ENCODE results near the gene HOXA9. TPM values are rescaled to one million over a fixed set of nuclear protein-coding genes. Genes with fewer than 3 reads are reported as not detected.

HOXA9 gene
- total RNA-seq, 1 donor from 2014 or later = not detected

GRCh38 chr7:27145914-27146412, 19.4 kb downstream of the HOXA9 start:
- Mint-ChIP-seq H3K36me3 (ENCODE audit: low read depth) (no peaks in the 10 kb centered on the region), H3K4me1 (ENCODE audit: low read depth) (peaks cover 3% of the 10 kb centered on the region), H3K27ac (no peak overlapping the region), H3K27me3 (ENCODE audit: low read depth) (peaks cover 45% of the 10 kb centered on the region), H3K9me3 (no peaks in the 10 kb centered on the region), H3K4me3 (ENCODE audit: low read depth) (no peak overlapping the region)
- DNase-seq (ENCODE audit: low spot score) = no peak
- intact Hi-C loops (cut with micrococcal nuclease) = no loop called here

GRCh38 chr7:27145165-27145913, 20.0 kb downstream of the HOXA9 start:
- Mint-ChIP-seq H3K36me3 (ENCODE audit: low read depth) (no peaks in the 10 kb centered on the region), H3K9me3 (no peaks in the 10 kb centered on the region), H3K27me3 (ENCODE audit: low read depth) (peaks cover 40% of the 10 kb centered on the region), H3K27ac (no peak overlapping the region), H3K4me1 (ENCODE audit: low read depth) (peaks cover 2% of the 10 kb centered on the region), H3K4me3 (ENCODE audit: low read depth) (no peak overlapping the region)
- no peak for DNase-seq (ENCODE audit: low spot score)
- intact Hi-C loops (cut with micrococcal nuclease) = no loop called here

- intact Hi-C loops (cut with micrococcal nuclease) = no loop called here
- Mint-ChIP-seq H3K9me3 (no peaks in the 10 kb centered on the region), H3K4me3 (ENCODE audit: low read depth) (no peak overlapping the region), H3K27me3 (ENCODE audit: low read depth) (peaks cover 35% of the 10 kb centered on the region), H3K36me3 (ENCODE audit: low read depth) (no peaks in the 10 kb centered on the region), H3K27ac (no peak overlapping the region), H3K4me1 (ENCODE audit: low read depth) (peaks cover 2% of the 10 kb centered on the region)
- DNase-seq (ENCODE audit: low spot score) = no peak
Measured at GRCh38 chr7:27144781-27145164, 20.6 kb downstream of the HOXA9 start.

GRCh38 chr7:27143950-27144780, 21.2 kb downstream of the HOXA9 start:
- Mint-ChIP-seq H3K4me3 (ENCODE audit: low read depth) (no peak overlapping the region), H3K4me1 (ENCODE audit: low read depth) (peaks cover 2% of the 10 kb centered on the region), H3K27me3 (ENCODE audit: low read depth) (peaks cover 28% of the 10 kb centered on the region), H3K36me3 (ENCODE audit: low read depth) (no peaks in the 10 kb centered on the region), H3K9me3 (no peaks in the 10 kb centered on the region), H3K27ac (no peak overlapping the region)
- intact Hi-C loops (cut with micrococcal nuclease) = no loop called here
- DNase-seq (ENCODE audit: low spot score) = no peak

- Mint-ChIP-seq H3K36me3 (ENCODE audit: low read depth) (no peaks in the 10 kb centered on the region), H3K9me3 (no peaks in the 10 kb centered on the region), H3K27me3 (ENCODE audit: low read depth) (peaks cover 27% of the 10 kb centered on the region), H3K27ac (no peak within 1 kb of the TSS), H3K4me3 (ENCODE audit: low read depth) (no peak within 1 kb of the TSS), H3K4me1 (ENCODE audit: low read depth) (peaks cover 2% of the 10 kb centered on the region)
- intact Hi-C loops (cut with micrococcal nuclease) = no loop called here
- DNase-seq (ENCODE audit: low spot score) = no peak
Measured at GRCh38 chr7:27143023-27143949, 22.1 kb downstream of the HOXA9 start, which contains the start of gene HOXA5. Gene HOXA5 (minus strand): TSS chr7:27143681. CDS start chr7:27143607, 74 bp downstream.

- Mint-ChIP-seq H3K36me3 (ENCODE audit: low read depth) (no peaks in the 10 kb centered on the region), H3K4me3 (ENCODE audit: low read depth) (no peak overlapping the region), H3K27ac (no peak overlapping the region), H3K27me3 (ENCODE audit: low read depth) (peaks cover 29% of the 10 kb centered on the region), H3K4me1 (ENCODE audit: low read depth) (no peaks in the 10 kb centered on the region), H3K9me3 (no peaks in the 10 kb centered on the region)
- DNase-seq (ENCODE audit: low spot score) = no peak
- intact Hi-C loops (cut with micrococcal nuclease) = no loop called here
Measured at GRCh38 chr7:27142580-27143022, 22.7 kb downstream of the HOXA9 start.

- H3K9me3 Mint-ChIP-seq = no peaks in the 10 kb centered on the region
- DNase-seq (ENCODE audit: low spot score) = no peak
- no peak overlapping the region for H3K27ac Mint-ChIP-seq
- no peaks in the 10 kb centered on the region for H3K4me1 Mint-ChIP-seq (ENCODE audit: low read depth)
- no peak overlapping the region for H3K4me3 Mint-ChIP-seq (ENCODE audit: low read depth)
- no peaks in the 10 kb centered on the region for H3K36me3 Mint-ChIP-seq (ENCODE audit: low read depth)
- intact Hi-C loops (cut with micrococcal nuclease) = no loop called here
- peaks cover 29% of the 10 kb centered on the region for H3K27me3 Mint-ChIP-seq (ENCODE audit: low read depth)
Measured at GRCh38 chr7:27141923-27142579, 23.3 kb downstream of the HOXA9 start.

- Mint-ChIP-seq H3K9me3 (no peaks in the 10 kb centered on the region), H3K27ac (no peak overlapping the region), H3K27me3 (ENCODE audit: low read depth) (peaks cover 29% of the 10 kb centered on the region), H3K36me3 (ENCODE audit: low read depth) (no peaks in the 10 kb centered on the region), H3K4me3 (ENCODE audit: low read depth) (no peak overlapping the region), H3K4me1 (ENCODE audit: low read depth) (no peaks in the 10 kb centered on the region)
- intact Hi-C loops (cut with micrococcal nuclease) = no loop called here
- DNase-seq (ENCODE audit: low spot score) = no peak
Measured at GRCh38 chr7:27141137-27141922, 24.0 kb downstream of the HOXA9 start.

- Mint-ChIP-seq H3K27ac (no peak overlapping the region), H3K36me3 (ENCODE audit: low read depth) (no peaks in the 10 kb centered on the region), H3K4me3 (ENCODE audit: low read depth) (no peak overlapping the region), H3K9me3 (no peaks in the 10 kb centered on the region), H3K27me3 (ENCODE audit: low read depth) (peaks cover 32% of the 10 kb centered on the region), H3K4me1 (ENCODE audit: low read depth) (no peaks in the 10 kb centered on the region)
- DNase-seq (ENCODE audit: low spot score) = no peak
- intact Hi-C loops (cut with micrococcal nuclease) = no loop called here
Measured at GRCh38 chr7:27140126-27140857, 25.0 kb downstream of the HOXA9 start.

GRCh38 chr7:27139334-27140125, 25.8 kb downstream of the HOXA9 start:
- no peak overlapping the region for H3K27ac Mint-ChIP-seq
- H3K9me3 Mint-ChIP-seq = no peaks in the 10 kb centered on the region
- intact Hi-C loops (cut with micrococcal nuclease) = no loop called here
- no peaks in the 10 kb centered on the region for H3K36me3 Mint-ChIP-seq (ENCODE audit: low read depth)
- H3K4me1 Mint-ChIP-seq (ENCODE audit: low read depth) = peaks cover 7% of the 10 kb centered on the region
- H3K27me3 Mint-ChIP-seq (ENCODE audit: low read depth) = peaks cover 39% of the 10 kb centered on the region
- DNase-seq (ENCODE audit: low spot score) = no peak
- H3K4me3 Mint-ChIP-seq (ENCODE audit: low read depth) = no peak overlapping the region

All from activated T-helper 2 cell treated with anti-CD3 and anti-CD28 coated beads, Interferon-gamma antibody, Interleukin-2, Interleukin-4, amounts not matched to agents 10 μg/mL and 5 μg/mL and 100 μg/mL, durations not matched to agents 14 hours and 24 hours and 36 hours (primary cell).